ENCODE data around the gene SPATA6.
"Not testable (repeated sequence)": the region's sequence is repeated elsewhere in the genome, so short reads cannot be mapped to it uniquely, and the experiment has no call there.

SPATA6 gene

DNA sequence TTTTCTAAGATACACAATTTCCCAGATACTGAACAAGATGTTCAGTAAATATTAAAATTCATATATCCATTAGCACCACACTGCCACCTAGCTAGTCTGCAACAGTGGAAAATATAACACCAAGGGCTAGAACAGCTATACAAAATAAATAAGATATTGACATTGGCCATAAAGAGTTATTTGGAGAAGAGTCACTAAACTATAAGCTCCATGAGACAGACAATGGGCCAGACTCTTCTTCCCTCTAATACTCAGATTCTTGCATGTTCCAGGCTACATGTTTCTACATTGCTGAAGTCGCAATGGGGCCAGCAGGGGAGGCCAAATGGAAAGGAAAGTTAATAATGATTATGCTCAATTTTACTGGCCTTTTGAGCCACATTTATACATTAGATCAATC is 21.5 kb downstream of the SPATA6 start:
- no peak for DNase-seq

DNA sequence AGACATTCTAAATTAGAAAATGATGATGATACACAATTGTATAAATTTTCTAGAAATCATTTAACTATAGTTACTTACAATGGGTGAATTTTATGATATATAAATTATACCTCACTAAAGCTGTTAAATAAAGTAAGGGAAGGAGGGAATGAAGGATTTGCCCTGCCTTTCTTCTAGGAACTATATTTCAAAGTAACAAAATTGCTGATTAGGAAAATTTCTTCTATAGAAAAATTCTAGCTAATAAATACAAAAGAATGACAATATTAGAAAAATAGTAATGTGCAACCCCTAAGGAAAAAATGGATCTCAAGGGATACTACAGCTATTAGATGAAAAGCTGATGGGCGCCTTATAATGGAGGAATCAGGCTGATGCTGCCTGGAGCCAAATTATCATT is 23.1 kb downstream of the SPATA6 start:
- no peak for DNase-seq

DNA sequence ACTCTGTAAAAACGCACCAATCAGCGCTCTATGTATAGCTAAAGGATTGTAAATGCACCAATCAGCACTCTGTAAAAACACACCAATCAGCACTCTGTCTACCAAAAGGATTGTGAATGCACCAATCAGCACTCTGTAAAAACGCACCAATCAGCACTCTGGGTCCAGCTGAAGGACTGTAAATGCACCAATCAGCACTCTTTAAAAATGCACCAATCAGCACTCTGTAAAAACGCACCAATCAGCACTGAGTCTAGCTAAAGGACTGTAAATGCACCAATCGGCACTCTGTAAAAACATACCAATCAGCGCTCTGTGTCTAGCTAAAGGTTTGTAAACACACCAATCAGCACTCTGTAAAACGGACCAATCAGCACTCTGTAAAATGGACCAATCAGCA is 27.8 kb downstream of the SPATA6 start:
- not testable (repeated sequence) for DNase-seq

DNA sequence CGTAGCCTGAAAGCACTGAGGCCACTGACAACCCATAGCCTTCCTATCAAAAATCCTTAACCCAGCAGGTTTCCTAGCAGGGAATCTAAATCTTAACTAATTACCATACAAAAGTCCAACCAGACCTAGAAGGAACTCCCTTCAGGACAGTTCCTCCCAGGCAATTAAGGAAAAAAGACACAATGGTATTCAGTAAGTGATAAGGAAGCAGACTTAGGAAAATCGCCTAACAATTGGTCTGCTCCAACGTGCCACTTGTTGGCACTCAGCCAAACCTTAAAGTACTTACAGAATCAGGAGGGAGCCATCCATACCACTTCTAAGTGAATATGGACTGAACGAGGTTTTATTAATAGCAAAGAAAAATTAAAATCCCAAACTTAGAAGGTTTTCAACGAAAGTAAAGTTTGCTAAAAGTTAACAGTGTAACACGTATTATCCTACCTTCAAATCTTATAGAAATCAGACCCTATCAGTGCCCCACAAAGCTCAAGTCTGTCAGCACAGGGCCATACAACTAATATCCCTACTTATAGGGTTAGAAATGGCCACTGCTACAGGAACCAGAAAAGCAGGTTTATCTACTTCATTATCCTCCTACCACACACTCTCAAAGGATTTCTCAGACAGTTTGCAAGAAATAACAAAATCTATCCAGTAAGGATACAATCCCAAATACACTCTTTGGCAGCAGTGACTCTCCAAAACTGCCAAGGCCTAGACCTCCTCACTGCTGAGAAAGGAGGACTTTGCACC is 29.0 kb downstream of the SPATA6 start:
- DNase-seq, result no peak

DNA sequence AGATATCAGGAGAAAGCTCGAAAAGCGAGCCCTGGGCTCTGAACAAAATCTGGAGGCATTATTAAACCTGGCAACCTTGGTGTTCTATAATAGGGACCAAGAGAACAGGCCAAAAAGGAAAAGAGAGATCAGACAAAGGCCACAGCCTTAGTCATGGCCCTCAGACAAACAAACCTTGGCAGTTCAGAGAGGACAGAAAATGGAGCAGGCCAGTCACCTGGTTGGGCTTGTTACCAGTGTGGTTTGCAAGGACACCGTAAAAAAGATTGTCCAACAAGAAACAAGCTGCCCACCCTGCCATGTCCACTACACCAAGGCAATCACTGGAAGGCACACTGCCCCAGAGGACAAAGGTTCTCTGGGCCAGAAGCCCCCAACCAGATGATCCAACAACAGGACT is 31.2 kb downstream of the SPATA6 start:
- not testable (repeated sequence) for DNase-seq

DNA sequence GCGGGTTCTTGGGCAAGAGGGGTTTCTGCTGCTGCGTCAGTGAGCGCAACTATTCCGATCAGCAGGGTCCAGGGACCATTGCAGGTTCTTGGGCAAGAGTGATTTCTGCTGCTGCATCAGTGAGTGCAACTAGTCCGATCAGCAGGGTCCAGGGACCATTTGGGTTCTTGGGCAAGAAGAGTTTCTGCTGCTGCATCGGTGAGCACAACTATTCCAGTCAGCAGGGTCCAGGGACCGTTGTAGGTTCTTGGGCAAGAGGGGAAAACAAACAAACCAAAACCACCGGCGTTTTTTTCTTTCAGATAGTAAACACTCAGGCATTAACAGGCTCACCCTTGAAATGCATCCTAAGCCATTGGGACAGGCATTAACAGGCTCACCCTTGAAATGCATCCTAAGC is 32.6 kb downstream of the SPATA6 start:
- DNase-seq, result no peak

DNA sequence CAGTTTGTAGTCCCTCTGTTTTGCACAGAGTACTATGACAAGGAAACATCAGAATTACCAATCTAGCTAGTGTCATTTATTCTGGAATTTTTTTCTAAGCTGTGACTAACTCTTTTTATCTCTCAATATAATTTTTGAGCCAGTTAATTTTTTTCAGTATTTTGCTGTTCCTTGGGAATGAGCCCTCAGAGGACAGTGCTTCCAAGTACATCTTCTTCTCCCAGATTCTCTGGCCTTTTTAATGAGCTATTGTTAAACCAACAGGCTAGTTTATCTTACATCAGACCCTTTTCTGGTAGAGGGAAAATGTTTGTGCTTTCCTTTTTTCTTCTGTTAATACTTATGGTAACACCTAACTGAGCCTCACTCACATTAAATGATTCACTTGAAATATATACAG is 34.6 kb downstream of the SPATA6 start:
- not testable (repeated sequence) for DNase-seq

DNA sequence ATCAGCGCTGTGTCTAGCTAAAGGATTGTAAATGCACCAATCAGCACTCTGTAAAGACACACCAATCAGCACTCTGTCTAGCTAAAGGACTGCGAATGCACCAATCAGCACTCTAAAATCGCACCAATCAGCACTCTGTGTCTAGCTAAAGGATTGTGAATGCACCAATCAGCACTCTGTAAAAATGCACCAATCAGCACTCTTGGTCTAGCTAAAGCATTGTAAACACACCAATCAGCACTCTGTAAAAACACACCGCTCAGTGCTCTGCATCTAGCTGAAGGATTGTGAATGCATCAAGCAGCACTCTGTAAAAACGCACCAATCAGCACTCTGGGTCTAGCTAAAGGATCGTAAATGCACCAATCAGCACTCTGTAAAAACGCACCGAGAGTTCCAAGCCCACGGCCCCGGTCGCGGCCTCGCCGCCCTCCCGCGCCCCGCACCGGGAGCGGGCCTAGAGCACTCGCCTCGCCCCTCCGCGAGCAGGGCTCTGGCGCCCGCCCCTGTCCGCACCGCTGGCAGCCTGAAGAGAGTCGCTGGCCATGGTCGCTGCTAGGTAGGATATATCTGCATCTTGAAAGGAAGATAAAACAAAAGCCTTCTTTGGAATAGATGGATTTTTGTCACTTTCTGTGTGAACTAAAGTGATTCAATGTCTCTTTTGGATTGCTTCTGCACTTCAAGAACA is 36.5 kb downstream of the SPATA6 start:
- not testable (repeated sequence) for DNase-seq

DNA sequence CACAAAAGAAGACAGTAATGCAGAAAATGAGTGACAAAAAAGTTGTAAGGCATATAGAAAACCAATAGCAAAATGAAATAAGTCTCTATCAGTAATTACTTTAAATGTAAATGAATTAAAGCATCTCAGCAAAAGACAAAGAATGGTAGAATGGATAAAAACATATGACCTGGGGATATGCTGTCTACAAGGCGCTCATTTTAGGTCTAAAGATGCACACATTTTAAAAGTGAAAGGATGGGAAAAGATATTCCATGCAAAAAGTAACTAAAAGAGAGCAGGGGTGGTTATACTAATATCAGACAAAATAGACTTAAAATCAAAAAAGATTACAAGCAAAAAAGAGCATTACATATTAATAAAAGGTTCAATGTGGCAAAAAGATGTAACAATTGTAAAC is 41.2 kb downstream of the SPATA6 start:
- DNase-seq, result no peak

DNA sequence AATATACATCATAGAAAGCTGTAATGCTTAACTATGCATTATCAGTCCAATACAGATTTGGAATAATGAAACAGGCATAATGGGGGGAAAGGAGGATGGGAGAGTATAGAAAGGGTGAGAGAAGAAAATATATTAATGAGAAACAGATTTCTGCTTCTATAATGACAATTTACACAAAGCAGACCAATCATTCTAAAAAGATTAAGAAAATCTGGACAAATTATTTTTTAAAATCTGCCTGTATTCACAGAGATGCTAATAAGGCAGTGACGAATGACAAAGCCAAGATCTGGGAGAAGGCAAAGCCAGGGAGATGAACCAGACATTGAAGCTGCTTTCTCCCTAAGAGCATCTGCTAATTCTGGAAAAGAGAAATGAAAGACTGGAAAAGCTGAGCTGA is 50.0 kb downstream of the SPATA6 start:
- DNase-seq, result no peak

DNA sequence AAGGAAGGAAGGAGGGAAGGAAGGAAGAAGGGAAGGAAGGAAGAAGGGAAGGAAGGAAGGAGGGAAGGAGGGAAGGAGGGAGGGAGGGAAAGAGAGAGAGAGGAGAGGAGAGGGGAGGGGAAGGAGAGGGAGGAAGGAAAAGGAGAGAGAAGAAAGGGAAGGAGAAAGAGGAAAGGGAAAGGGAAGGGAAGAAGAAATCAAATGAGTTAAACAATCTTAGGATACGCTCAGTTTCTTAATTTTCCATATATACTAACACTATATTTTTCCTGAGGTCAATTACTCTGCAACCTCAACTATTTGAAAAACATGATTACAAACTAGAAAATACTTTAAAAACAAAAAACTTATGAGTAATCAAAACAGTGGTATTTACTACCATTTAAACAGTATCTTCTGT is 53.3 kb downstream of the SPATA6 start:
- DNase-seq, result no peak

DNA sequence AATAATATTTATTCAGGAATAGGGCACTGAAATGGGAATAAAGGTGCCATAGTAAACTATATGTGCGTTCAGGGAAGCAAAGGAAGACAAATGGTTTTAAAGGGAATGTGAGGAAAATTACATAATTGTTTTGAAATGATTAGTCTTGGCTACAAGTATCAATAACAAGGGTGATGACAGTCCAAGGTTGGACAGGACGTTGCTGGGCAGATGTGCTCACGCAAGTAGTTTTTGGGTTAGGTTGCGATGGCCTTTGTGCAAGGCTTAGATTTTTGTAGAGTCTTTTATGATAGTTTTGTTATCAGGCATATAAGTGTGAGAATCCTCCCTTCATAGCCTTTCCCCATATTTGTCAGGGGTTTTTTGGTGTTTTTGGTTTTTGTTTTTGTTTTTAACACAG is 57.0 kb downstream of the SPATA6 start:
- DNase-seq, result no peak

DNA sequence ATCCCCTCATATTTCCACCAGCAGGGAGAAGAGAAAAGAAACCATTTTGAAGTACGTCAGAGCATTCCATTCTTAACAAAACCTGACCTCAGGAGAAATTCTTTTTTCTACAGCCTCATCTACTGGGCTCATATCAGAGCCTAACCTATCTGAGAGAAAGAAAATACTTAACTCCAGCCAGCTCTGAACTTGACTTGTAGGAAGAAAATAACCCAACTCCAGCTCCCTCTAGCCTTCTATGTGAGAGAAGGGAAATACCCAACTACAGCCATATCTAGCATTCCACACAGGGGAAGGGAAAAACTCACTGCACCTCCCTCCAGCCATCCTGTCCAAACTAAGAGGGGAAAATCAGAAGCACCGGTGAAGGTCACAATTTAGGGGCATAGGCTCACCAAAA is 57.7 kb downstream of the SPATA6 start:
- no peak for DNase-seq

DNA sequence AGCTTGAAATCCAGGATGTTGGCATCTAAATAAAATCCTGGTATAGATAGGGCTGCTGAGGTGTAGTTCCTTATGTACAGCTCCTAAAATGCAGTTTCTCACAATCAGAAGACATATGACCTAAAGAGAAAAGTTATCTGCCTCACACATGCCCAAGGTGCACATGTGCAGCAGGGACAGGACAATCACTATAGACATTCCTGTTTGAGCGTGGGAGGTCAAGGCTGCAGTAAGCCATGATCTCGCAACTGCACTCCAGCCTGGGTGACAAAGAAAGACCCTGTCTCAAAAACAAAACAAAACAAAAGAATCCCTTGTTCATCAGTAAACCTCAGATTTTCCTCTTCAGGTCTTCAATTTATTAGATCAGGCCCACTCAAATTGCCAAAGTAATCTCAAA is 66.1 kb downstream of the SPATA6 start:
- no peak for DNase-seq

DNA sequence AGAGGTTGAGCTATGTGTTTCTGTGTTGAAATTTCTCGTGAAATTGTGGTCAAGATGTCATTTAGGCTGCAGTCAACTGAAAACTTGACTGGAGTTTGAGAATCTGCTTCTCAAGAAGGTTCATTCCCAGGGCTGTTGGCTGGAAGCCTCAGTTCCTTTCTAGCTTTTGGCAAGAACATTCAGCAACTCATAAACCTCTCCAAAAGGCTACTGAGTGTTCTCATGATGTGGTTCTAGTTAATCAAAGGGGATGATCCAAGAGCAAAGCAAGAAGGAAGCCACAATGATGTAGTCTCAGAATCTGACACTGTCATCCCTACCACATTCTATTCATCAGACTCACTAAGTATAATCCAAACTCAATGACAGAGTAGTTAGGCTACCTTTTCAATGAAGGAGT is 66.6 kb downstream of the SPATA6 start:
- DNase-seq, result no peak

DNA sequence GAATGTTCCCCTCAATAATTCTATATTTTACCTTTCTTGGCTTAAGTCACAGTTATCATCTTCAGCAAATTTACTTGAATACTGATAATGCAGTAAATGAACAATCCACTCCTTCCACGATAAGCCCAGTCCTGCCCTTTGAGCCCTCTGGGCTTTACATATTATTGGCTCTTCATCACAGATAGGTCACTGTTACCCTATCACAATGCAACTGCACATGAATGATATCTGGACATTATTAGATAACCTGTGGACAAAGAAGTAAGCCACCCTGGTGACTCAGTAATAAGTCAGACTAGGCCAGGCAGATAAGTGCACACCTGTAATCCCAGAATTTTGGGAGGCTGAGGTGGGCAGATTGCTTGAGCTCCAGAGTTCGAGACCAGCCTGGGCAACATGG is 69.4 kb downstream of the SPATA6 start:
- DNase-seq, result no peak

DNA sequence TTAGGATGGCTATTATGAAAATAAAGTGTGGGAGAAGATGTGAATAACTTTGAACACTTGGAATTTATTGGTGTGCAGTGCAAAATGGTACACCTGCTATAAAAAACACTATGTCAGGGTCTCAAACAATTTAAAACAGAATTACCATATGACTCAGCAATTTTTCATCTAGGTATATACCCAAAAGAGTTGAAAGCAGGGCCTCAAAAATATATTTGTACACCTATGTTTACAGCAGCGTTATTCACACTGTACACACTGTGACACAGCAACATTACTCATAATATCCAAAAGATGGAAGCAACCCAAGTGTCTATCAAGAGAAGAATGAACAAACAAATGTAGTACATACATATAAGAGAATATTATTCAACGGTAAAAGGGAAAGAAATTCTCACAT is 75.8 kb downstream of the SPATA6 start:
- DNase-seq, result no peak

DNA sequence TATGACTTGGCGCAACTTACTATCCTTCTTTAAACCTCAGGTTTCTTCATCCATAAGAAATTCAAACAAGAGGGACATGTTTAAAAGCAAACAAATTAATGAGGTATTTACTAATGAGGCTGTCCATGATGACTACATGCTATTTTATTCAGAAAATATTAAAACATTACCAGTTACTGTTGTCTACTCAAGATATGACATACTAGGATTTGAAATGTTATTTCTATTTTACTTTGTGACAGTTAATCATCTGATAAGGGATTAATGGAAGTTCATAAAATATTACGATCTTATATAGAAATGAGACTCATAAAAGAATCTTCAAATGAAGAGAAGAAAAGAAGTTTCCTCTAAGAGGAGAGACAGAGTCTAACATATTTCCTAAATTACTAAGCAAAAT is 80.1 kb downstream of the SPATA6 start:
- DNase-seq, result no peak

DNA sequence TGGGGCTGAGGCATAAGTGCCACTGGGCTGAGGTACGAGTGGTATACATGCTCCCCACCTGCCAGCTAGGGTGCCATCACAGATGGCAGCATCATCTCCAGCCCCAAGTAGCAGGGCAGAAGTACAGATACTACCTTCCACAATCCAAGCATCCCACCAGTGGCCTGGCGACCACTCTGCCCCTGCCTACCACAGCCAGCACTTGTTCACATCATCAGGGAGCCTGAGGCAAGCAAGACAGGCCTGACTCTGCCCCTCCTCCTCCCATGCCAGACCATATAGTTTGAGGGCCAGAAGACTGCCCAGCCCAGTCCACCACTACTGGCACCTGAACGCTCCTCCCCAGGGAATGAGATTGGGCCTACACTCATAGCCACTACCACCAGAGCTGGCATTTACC is 84.6 kb downstream of the SPATA6 start:
- DNase-seq, result no peak

DNA sequence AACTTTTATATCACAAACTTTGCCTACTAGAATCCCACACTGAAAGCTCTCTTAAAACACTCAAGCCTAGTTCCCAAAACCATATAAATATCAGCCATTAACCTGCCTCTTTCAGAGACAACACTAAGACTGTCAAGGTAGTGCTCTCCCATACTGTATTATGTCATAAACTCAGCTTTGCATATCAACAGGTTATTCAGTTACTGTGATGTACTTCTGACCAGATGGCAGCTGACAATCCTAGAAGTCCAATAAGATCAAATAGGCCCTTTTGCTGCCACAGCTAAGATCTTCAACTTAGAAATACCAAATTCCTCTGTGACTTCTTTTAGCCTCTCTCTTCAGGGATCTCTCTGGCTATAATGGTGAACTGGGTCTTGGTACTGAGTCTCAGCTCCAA is 97.2 kb downstream of the SPATA6 start:
- no peak for DNase-seq

DNA sequence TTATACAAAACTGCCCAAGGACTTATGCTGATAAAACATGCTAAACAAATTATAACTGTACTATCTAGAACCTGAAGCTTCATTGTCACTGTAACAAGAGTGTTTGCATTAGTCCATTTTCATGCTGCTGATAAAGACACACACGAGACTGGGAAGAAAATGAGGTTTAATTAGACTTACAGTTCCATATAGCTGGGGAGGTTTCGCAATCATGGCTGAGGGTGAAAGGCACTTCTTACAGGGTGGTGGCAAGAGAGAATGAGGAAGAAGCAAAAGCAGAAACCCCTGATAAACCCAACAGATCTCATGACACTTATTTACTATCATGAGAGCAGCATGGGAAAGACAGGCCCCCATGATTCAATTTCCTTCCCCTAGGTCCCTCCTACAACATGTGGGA is 100.4 kb downstream of the SPATA6 start:
- no peak for DNase-seq

DNA sequence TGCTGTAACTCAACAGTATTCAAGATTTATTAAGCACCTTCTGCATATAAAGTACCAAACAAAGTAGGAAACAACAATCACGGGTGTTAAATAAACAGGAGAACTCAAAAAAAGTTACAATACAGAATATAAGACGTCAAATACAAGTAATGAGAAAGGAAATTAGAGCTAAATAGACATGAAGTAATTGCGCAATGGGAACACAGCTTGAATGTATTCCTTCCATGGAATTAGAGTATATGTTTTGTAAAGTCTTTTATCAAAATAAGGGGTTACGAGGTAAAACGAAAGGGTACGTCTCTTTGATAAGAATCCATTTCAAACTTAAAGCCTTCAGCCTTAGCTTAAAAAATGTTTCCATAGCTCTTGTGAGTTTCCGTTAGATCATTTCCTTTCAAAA is 109.1 kb downstream of the SPATA6 start:
- no peak for DNase-seq

DNA sequence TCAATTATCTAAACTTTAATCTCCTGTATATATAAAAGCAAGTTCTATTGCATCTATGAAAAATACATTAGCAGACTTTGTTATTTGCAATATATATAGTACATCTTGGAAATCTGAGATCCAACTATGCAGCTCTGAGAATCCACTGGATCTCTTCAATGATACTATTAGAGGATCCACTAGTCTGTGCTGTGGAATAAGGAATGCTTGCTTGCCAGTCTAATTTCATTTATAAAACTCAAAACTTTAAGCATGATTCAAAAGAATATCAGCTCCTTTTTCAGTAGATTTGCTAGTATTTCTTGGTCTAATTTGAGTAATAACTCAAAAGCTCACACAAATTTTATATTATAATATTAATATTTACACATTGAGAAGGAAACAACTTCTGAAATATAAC is 115.1 kb downstream of the SPATA6 start:
- no peak for DNase-seq

DNA sequence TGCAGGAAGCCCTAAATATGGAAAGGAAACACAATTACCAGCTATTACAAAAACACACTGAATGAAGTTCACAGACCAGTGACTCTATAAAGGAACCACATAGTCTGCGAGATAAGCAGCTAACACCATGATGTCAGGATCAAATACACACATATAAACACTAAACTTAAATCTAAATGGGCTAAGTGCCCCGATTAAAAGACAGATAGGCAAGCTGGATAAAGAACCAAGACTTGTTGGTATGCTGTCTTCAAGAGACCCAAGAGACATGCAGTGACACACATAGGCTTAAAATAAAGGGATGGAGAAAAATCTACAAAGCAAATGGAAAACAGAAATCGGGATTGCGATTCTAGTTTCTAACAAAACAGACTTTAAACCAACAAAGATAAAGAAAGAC is 127.6 kb downstream of the SPATA6 start:
- no peak for DNase-seq

DNA sequence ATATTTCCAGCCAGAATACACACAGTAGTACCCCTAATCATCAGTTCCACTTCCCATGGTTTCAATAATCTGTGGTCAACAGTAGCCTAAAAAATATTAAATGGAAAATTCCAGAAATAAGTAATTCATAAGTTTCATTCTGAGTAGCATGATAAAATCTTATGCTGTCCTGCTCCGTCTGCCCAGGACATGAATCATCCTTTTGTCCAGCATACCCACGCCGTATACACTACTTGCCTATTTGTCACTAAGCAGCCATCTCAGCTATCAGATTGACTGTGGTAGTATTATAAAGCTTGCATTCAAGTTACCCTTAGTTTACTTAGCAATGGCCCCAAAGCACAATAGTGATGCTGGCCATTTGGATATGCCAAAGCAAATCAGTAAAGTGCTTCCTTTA is 130.8 kb downstream of the SPATA6 start:
- DNase-seq, result no peak

All from retina (tissue), 1 donor.